ENCODE measurements around the gene PRPF38B.

GRCh38 chr1:108703939-108704338, 11.8 kb downstream of the PRPF38B start:
- TF ChIP-seq GATA2 (CRISPR knock-in tag; IDR thresholded peaks at IDR 0.05) (no peak), FOXM1 (IDR thresholded peaks at IDR 0.05; ENCODE audit: low read depth) (no peak), SIN3A (IDR thresholded peaks at IDR 0.05; ENCODE audit: borderline replicate concordance, low read depth, low read length) (no peak), CTCF (IDR thresholded peaks at IDR 0.05) (no peak), EZH2phosphoT487 (IDR thresholded peaks at IDR 0.05; ENCODE audit: borderline replicate concordance, low read depth) (no peak), NFIC (IDR thresholded peaks at IDR 0.05; ENCODE audit: borderline replicate concordance) (no peak), ELF1 (IDR thresholded peaks at IDR 0.05) (no peak), POLR2AphosphoS5 (IDR thresholded peaks at IDR 0.05; ENCODE audit: low read depth, low read length) (no peak), FOXJ3 (CRISPR knock-in tag; IDR thresholded peaks at IDR 0.05) (no peak), SMC3 (IDR thresholded peaks at IDR 0.05; ENCODE audit: low read depth, low read length) (no peak), TAF1 (IDR thresholded peaks at IDR 0.05; ENCODE audit: borderline replicate concordance, low read depth, low read length) (no peak), REST (IDR thresholded peaks at IDR 0.05; ENCODE audit: low read depth, low read length) (no peak), MAX (IDR thresholded peaks at IDR 0.05; ENCODE audit: low read depth) (no peak)
